ENCODE results near the gene OR2AK2.

OR2AK2 gene

DNA sequence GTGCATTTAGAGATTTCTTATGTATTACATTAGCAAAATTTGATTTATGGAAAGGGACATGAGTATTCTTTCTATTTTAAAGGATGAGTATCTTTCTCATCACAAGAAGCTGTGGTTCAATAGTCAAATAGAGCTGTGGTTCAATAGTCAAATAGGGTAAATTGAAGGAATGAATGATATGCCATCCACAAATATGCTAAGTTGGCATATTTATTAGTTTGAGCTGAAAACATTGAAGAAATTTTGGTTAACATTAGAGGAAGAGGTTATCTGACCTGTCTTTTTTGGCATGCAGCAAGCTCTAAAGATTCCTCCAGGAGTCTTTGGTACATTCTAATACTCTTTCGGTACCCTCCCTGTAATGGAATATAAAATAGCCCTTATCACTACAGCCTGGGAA lies 11.6 kb upstream of the OR2AK2 start:
- H3K36me3 ChIP-seq (ENCODE audit: control insufficient read depth, insufficient read depth, low read length) = no peaks in the 10 kb centered on the region
- no peak overlapping the region for H3K4me3 ChIP-seq (ENCODE audit: insufficient read depth, low read depth, low read length, poor library complexity, severe bottlenecking)
- H3K9me3 ChIP-seq (ENCODE audit: control insufficient read depth, low read length) = no peaks in the 10 kb centered on the region
- DNase-seq = no peak
- no peak overlapping the region for H3K27ac ChIP-seq (ENCODE audit: insufficient read depth, low read length, poor library complexity, severe bottlenecking)
- no peaks in the 10 kb centered on the region for H3K27me3 ChIP-seq (replicated peaks; ENCODE audit: control insufficient read depth, insufficient read depth, low read length, poor library complexity, severe bottlenecking)
- H3K4me1 ChIP-seq (ENCODE audit: control insufficient read depth, insufficient read depth, low read length, poor library complexity, severe bottlenecking) = no peaks in the 10 kb centered on the region

DNA sequence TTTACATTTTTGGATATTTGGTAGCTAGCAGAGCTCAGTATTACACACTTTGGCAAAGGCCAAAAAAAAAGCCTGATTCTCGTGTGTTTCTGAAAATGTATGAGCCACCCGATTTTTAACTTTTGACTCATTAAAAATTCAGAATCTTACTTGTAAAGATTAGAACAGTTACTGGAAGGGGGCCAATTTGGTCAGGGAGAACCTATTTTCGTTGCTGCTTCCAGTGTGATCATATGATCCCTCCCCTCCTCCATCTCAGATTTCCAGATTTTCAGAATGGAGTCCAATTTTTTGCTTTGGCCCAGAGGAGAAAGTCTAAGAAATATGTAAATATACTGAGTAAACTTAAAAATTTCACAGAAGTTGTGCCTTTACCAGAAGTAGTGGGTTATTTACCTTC lies 3.2 kb upstream of the OR2AK2 start:
- no peaks in the 10 kb centered on the region for H3K36me3 ChIP-seq (ENCODE audit: control insufficient read depth, insufficient read depth, low read length)
- H3K27me3 ChIP-seq (replicated peaks; ENCODE audit: control insufficient read depth, insufficient read depth, low read length, poor library complexity, severe bottlenecking) = no peaks in the 10 kb centered on the region
- no peaks in the 10 kb centered on the region for H3K9me3 ChIP-seq (ENCODE audit: control insufficient read depth, low read length)
- no peak for DNase-seq
- no peak overlapping the region for H3K4me3 ChIP-seq (ENCODE audit: insufficient read depth, low read depth, low read length, poor library complexity, severe bottlenecking)
- no peak overlapping the region for H3K27ac ChIP-seq (ENCODE audit: insufficient read depth, low read length, poor library complexity, severe bottlenecking)
- H3K4me1 ChIP-seq (ENCODE audit: control insufficient read depth, insufficient read depth, low read length, poor library complexity, severe bottlenecking) = no peaks in the 10 kb centered on the region

DNA sequence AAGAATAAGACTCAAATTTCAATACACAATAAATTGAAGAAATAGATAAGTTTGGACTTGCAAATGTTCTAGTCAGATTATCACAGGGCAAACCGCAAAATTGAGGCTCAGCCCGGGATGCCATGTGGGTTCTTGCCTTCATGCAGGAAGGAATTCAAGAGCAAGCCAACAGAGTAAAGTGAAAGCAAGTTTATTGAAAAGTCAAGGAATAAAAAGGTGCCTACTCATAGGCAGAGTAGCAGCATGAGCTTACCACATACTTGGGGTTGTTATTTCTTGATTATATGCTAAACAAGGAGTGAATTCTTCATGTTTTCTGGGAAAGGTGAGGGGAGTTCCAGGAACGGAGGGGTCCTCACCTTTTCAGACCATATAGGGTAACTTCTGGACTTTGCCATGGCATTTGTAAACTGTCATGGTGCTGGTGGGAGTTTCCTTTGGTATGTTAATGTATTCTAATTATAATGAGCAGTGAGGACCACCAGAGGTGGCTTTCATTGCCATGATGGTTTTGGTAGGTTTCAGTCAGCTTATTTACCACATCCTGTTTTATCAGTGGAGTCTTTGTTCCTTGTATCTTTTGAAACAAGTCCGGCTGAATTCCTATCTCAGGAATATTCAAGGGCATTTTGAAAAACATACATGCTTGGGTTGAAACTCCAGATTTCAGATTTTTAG lies 2.0 kb upstream of the OR2AK2 start:
- H3K36me3 ChIP-seq (ENCODE audit: control insufficient read depth, insufficient read depth, low read length) = no peaks in the 10 kb centered on the region
- no peak overlapping the region for H3K27ac ChIP-seq (ENCODE audit: insufficient read depth, low read length, poor library complexity, severe bottlenecking)
- no peak for DNase-seq
- no peak overlapping the region for H3K4me3 ChIP-seq (ENCODE audit: insufficient read depth, low read depth, low read length, poor library complexity, severe bottlenecking)
- H3K4me1 ChIP-seq (ENCODE audit: control insufficient read depth, insufficient read depth, low read length, poor library complexity, severe bottlenecking) = no peaks in the 10 kb centered on the region
- no peaks in the 10 kb centered on the region for H3K27me3 ChIP-seq (replicated peaks; ENCODE audit: control insufficient read depth, insufficient read depth, low read length, poor library complexity, severe bottlenecking)
- H3K9me3 ChIP-seq (ENCODE audit: control insufficient read depth, low read length) = no peaks in the 10 kb centered on the region

DNA sequence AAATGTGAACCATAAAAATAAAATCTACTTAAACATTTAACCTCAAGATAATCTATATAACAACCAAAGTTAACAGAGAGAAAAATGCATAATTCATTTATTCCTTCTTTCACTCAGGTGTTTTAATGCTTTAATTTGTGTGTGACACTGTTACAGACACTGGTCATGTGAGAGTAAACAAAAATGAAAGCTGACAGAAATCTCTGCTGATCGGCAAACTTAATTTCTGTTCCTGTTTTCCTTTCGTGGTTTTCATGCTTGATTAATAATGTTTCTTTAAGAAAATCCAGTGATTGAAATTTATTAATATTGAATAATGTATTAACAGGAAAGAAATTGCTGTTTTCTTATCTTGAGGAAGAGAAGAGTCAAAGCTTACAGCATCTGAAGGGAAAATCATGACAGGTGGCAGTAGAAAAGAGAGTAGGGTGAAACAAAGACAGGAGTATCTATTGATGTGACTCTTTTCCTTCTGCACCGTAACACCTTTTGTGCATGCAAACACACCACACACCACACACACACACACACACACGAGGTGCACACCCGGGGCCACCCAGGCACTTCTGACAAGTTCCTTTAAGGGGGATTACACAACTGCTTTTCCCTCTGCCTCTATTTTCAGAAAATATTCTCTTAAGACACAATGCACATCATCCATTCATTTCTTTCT lies 1.6 kb downstream of the OR2AK2 start:
- H3K4me3 ChIP-seq (ENCODE audit: insufficient read depth, low read depth, low read length, poor library complexity, severe bottlenecking) = no peak overlapping the region
- no peak for DNase-seq
- H3K9me3 ChIP-seq (ENCODE audit: control insufficient read depth, low read length) = no peaks in the 10 kb centered on the region
- H3K27ac ChIP-seq (ENCODE audit: insufficient read depth, low read length, poor library complexity, severe bottlenecking) = no peak overlapping the region
- H3K36me3 ChIP-seq (ENCODE audit: control insufficient read depth, insufficient read depth, low read length) = no peaks in the 10 kb centered on the region
- H3K4me1 ChIP-seq (ENCODE audit: control insufficient read depth, insufficient read depth, low read length, poor library complexity, severe bottlenecking) = no peaks in the 10 kb centered on the region
- H3K27me3 ChIP-seq (replicated peaks; ENCODE audit: control insufficient read depth, insufficient read depth, low read length, poor library complexity, severe bottlenecking) = no peaks in the 10 kb centered on the region

DNA sequence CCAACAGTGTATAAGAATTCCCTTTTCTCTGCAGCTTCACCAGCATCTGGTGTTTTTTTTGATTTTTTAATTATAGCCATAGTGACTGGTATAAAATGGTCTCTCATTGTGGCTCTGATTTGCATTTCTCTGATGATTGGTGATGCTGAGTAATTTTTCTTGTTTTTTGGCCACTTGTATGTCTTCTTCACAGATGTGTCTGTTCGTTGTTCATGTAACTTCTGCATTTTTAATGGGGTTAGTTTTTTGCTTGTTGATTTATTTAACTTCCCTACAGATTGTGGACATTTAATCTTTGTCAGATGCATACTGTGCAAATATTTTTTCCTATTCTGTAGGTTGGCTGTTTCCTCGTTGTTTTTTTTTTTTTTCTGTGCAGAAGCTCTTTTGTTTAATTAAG lies 28.0 kb downstream of the OR2AK2 start:
- Histone ChIP-seq H3K9me3 (ENCODE audit: control insufficient read depth, low read length) (no peaks in the 10 kb centered on the region), H3K27ac (ENCODE audit: insufficient read depth, low read length, poor library complexity, severe bottlenecking) (no peak overlapping the region), H3K4me3 (ENCODE audit: insufficient read depth, low read depth, low read length, poor library complexity, severe bottlenecking) (no peak overlapping the region), H3K4me1 (ENCODE audit: control insufficient read depth, insufficient read depth, low read length, poor library complexity, severe bottlenecking) (no peaks in the 10 kb centered on the region), H3K36me3 (ENCODE audit: control insufficient read depth, insufficient read depth, low read length) (no peaks in the 10 kb centered on the region), H3K27me3 (replicated peaks; ENCODE audit: control insufficient read depth, insufficient read depth, low read length, poor library complexity, severe bottlenecking) (no peaks in the 10 kb centered on the region)
- DNase-seq = no peak

DNA sequence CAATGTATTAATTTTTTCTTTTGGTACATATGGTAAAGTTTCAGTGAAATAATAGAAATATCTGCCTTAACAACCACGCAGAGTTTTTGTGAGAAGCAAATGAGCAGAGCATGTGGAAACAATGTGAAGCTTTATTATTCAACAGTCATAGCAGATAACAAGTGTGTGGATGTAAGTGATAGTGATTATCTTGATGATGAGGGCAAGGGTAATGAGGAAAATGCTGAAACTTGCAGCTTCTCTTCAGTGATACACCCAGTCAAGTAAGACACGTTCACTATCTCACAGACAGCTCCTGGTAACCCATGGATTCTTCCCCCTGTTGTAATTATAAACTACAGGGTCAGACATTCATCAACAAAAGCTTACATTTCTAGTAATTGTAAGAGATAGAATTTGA lies 33.8 kb downstream of the OR2AK2 start:
- Histone ChIP-seq H3K4me1 (ENCODE audit: control insufficient read depth, insufficient read depth, low read length, poor library complexity, severe bottlenecking) (no peaks in the 10 kb centered on the region), H3K27ac (ENCODE audit: insufficient read depth, low read length, poor library complexity, severe bottlenecking) (no peak overlapping the region), H3K36me3 (ENCODE audit: control insufficient read depth, insufficient read depth, low read length) (no peaks in the 10 kb centered on the region), H3K4me3 (ENCODE audit: insufficient read depth, low read depth, low read length, poor library complexity, severe bottlenecking) (no peak overlapping the region), H3K27me3 (replicated peaks; ENCODE audit: control insufficient read depth, insufficient read depth, low read length, poor library complexity, severe bottlenecking) (no peaks in the 10 kb centered on the region), H3K9me3 (ENCODE audit: control insufficient read depth, low read length) (no peaks in the 10 kb centered on the region)
- no peak for DNase-seq

DNA sequence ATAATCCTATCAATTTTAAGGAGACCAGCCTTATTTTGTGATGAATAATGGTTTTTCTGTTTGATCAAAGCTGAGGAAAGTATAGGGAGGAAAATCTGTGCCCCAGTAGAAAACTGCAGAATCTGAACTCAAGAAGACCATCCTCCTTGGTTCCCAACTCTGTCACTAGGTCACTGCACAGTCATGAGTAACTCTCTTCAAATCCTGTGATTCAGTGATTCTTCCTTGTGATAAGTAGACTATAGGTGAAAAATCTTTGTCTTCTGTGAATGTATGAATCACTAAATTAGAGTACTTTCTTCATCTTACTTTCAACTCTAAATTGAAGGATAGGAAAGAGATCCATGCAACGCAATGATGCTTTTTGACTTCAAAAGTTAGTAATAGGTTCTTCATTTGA lies 35.1 kb downstream of the OR2AK2 start:
- no peaks in the 10 kb centered on the region for H3K9me3 ChIP-seq (ENCODE audit: control insufficient read depth, low read length)
- H3K27ac ChIP-seq (ENCODE audit: insufficient read depth, low read length, poor library complexity, severe bottlenecking) = no peak overlapping the region
- H3K27me3 ChIP-seq (replicated peaks; ENCODE audit: control insufficient read depth, insufficient read depth, low read length, poor library complexity, severe bottlenecking) = no peaks in the 10 kb centered on the region
- no peaks in the 10 kb centered on the region for H3K4me1 ChIP-seq (ENCODE audit: control insufficient read depth, insufficient read depth, low read length, poor library complexity, severe bottlenecking)
- H3K4me3 ChIP-seq (ENCODE audit: insufficient read depth, low read depth, low read length, poor library complexity, severe bottlenecking) = no peak overlapping the region
- H3K36me3 ChIP-seq (ENCODE audit: control insufficient read depth, insufficient read depth, low read length) = no peaks in the 10 kb centered on the region
- no peak for DNase-seq

DNA sequence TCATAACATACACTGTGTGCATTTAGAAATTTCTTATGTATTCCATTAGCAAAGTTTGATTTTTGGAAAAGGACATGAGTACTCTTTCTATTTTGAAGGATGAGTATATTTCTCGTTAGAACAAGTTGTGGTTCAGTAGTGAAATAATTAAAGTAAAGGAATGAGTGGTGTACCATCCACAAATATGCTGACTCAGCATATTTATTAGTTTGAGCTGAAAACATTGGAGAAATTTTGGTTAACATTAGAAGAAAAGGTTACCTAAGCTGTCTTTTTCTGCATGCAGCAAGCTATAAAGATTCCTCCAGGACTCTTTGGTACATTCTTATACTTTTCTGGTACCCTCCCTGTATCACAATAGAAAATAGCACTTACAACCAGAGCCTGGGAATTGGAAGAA lies 42.7 kb downstream of the OR2AK2 start:
- Histone ChIP-seq H3K27ac (ENCODE audit: insufficient read depth, low read length, poor library complexity, severe bottlenecking) (no peak overlapping the region), H3K4me3 (ENCODE audit: insufficient read depth, low read depth, low read length, poor library complexity, severe bottlenecking) (no peak overlapping the region), H3K4me1 (ENCODE audit: control insufficient read depth, insufficient read depth, low read length, poor library complexity, severe bottlenecking) (no peaks in the 10 kb centered on the region), H3K36me3 (ENCODE audit: control insufficient read depth, insufficient read depth, low read length) (no peaks in the 10 kb centered on the region), H3K27me3 (replicated peaks; ENCODE audit: control insufficient read depth, insufficient read depth, low read length, poor library complexity, severe bottlenecking) (no peaks in the 10 kb centered on the region), H3K9me3 (ENCODE audit: control insufficient read depth, low read length) (no peaks in the 10 kb centered on the region)
- no peak for DNase-seq

DNA sequence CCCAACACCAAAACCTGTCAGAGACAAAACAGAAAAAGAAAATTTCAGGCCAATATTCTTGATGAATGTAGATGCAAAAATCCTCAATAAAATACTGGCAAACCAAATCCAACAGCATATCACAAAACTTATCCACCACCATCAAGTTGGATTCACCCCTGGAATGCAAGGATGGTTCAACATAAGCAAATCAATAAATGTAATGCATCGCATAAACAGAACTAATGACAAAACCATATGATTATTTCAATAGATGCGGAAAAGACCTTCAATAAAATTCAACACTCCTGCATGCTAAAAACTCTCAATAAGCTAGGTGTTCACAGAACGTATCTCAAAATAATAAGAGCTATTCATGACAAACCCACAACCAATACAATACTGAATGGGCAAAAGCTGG lies 44.6 kb downstream of the OR2AK2 start:
- Histone ChIP-seq H3K27ac (ENCODE audit: insufficient read depth, low read length, poor library complexity, severe bottlenecking) (no peak overlapping the region), H3K27me3 (replicated peaks; ENCODE audit: control insufficient read depth, insufficient read depth, low read length, poor library complexity, severe bottlenecking) (no peaks in the 10 kb centered on the region), H3K36me3 (ENCODE audit: control insufficient read depth, insufficient read depth, low read length) (no peaks in the 10 kb centered on the region), H3K9me3 (ENCODE audit: control insufficient read depth, low read length) (no peaks in the 10 kb centered on the region), H3K4me1 (ENCODE audit: control insufficient read depth, insufficient read depth, low read length, poor library complexity, severe bottlenecking) (no peaks in the 10 kb centered on the region), H3K4me3 (ENCODE audit: insufficient read depth, low read depth, low read length, poor library complexity, severe bottlenecking) (no peak overlapping the region)
- no peak for DNase-seq

DNA sequence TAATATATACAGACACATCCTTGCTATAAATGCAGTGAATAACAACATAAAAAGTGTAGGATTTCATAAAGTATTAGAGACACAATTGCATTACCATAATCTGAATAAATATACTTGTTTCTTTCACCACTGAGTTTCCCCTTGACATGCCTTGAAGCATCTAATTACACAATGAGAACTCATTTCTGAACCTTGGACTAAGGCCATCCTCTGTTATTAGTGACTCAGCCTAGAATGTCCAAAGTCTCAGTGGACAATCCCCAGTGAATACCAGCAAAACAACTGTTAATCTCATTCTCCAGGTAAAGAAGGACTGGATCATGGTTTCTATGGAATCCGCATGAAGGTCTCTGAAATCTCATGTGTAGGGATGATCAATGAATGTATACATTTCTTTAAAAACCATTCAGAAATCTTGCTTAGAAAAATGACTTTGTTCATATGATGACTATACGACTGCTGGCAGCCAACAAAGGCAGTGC lies 48.2 kb downstream of the OR2AK2 start, which contains the start of gene OR2L5:
Gene OR2L5, plus strand, starts transcription at position 432 of the 482 bp plus-strand sequence. CDS start 8,288 bp downstream, outside the sequence.
- no peak within 1 kb of the TSS for H3K27ac ChIP-seq (ENCODE audit: insufficient read depth, low read length, poor library complexity, severe bottlenecking)
- H3K4me1 ChIP-seq (ENCODE audit: control insufficient read depth, insufficient read depth, low read length, poor library complexity, severe bottlenecking) = no peaks in the 10 kb centered on the region
- DNase-seq = no peak
- H3K36me3 ChIP-seq (ENCODE audit: control insufficient read depth, insufficient read depth, low read length) = no peaks in the 10 kb centered on the region
- no peaks in the 10 kb centered on the region for H3K9me3 ChIP-seq (ENCODE audit: control insufficient read depth, low read length)
- H3K27me3 ChIP-seq (replicated peaks; ENCODE audit: control insufficient read depth, insufficient read depth, low read length, poor library complexity, severe bottlenecking) = no peaks in the 10 kb centered on the region
- no peak within 1 kb of the TSS for H3K4me3 ChIP-seq (ENCODE audit: insufficient read depth, low read depth, low read length, poor library complexity, severe bottlenecking)

All from effector memory CD4-positive, alpha-beta T cell (primary cell).